Adrenal gland (tissue), 5 donors: ENCODE data around the gene EDEM3.

Experiments used
- POLR2A ChIP-seq, 2 donors: fragments of 450-650 bp; IDR thresholded peaks; one replicate each; pipeline ENCODE4 v1.6.1; 2017; ENCODE audit warnings: antibody characterized with exemption in 2 of 2, mild to moderate bottlenecking in 2 of 2, moderate library complexity in 1 of 2
- TF ChIP-seq, protein P1 (sequence below), 6 experiments: fragments of 450-650 bp in 4 of 6; fragments of 200-600 bp in 2 of 6; sonication (generic) in 1 of 6; IDR thresholded peaks; 1 replicate in 5 of 6; 2 replicates in 1 of 6; pipeline versions ENCODE4 v1.5.1 to v1.8.0; 2016 to 2021; ENCODE audit warnings: antibody characterized with exemption in 6 of 6, mild to moderate bottlenecking in 2 of 6, moderate library complexity in 1 of 6
- donor health status: DM: no; HTN: no; CAD: no.

- TF ChIP-seq, protein P1, sequence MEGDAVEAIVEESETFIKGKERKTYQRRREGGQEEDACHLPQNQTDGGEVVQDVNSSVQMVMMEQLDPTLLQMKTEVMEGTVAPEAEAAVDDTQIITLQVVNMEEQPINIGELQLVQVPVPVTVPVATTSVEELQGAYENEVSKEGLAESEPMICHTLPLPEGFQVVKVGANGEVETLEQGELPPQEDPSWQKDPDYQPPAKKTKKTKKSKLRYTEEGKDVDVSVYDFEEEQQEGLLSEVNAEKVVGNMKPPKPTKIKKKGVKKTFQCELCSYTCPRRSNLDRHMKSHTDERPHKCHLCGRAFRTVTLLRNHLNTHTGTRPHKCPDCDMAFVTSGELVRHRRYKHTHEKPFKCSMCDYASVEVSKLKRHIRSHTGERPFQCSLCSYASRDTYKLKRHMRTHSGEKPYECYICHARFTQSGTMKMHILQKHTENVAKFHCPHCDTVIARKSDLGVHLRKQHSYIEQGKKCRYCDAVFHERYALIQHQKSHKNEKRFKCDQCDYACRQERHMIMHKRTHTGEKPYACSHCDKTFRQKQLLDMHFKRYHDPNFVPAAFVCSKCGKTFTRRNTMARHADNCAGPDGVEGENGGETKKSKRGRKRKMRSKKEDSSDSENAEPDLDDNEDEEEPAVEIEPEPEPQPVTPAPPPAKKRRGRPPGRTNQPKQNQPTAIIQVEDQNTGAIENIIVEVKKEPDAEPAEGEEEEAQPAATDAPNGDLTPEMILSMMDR (IDR thresholded peaks at IDR 0.05): no peak
- no peak for TF ChIP-seq POLR2A (IDR thresholded peaks at IDR 0.05)
Measured at GRCh38 chr1:184672013-184672726, 82.5 kb downstream of the EDEM3 start.
